Measurements from ENCODE around the gene RAPGEF6.

DNA sequence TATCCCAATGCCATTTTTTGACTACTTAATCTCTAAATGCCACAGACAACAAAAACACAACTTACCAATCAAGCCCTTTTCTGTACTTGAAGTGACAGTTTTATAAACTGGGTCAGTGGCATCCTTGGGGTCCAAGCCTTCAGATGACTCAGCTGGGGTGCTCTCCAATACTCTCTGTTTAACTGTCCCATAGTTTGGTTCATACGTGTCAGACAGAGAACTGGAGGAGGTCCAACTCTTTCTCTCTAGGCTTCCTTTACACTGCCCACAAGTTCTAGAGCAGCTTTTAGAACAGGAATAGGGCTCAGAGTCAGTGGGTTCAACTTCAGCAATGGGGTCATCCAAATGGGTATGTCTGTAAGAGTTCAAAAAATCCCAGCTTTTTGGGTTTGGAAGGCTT, 204.2 kb downstream of the RAPGEF6 start:
- TF ChIP-seq, protein P1, sequence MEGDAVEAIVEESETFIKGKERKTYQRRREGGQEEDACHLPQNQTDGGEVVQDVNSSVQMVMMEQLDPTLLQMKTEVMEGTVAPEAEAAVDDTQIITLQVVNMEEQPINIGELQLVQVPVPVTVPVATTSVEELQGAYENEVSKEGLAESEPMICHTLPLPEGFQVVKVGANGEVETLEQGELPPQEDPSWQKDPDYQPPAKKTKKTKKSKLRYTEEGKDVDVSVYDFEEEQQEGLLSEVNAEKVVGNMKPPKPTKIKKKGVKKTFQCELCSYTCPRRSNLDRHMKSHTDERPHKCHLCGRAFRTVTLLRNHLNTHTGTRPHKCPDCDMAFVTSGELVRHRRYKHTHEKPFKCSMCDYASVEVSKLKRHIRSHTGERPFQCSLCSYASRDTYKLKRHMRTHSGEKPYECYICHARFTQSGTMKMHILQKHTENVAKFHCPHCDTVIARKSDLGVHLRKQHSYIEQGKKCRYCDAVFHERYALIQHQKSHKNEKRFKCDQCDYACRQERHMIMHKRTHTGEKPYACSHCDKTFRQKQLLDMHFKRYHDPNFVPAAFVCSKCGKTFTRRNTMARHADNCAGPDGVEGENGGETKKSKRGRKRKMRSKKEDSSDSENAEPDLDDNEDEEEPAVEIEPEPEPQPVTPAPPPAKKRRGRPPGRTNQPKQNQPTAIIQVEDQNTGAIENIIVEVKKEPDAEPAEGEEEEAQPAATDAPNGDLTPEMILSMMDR (conservative IDR thresholded peaks at IDR 0.05; ENCODE audit: low read depth, low read length): no peak
- TF ChIP-seq EZH2 (IDR thresholded peaks at IDR 0.05; ENCODE audit: borderline replicate concordance, low read depth, low read length, poor library complexity, severe bottlenecking): no peak

All from A673 (cell line).